Naive thymus-derived CD4-positive, alpha-beta T cell (primary cell): Measurements from ENCODE around the gene HMCN1. TPM values are rescaled to one million over a fixed set of nuclear protein-coding genes. Genes with fewer than 3 reads are reported as not detected.

Experiments
- ATAC-seq: fragments of 150-1000 bp; cut with Tn5 transposase; 2 replicates; pipeline ENCODE4 v1.10.0; 2021; ENCODE audit warnings: mild to moderate bottlenecking, moderate library complexity
- CTCF ChIA-PET: fragments of 350-600 bp; sonication (Branson Sonifier 250); formaldehyde crosslinking; loops from one replicate; lab custom pipeline; 2021; ENCODE audit warnings: antibody characterized with exemption; lab: Charles Lee
- POLR2A ChIA-PET: fragments of 350-600 bp; sonication (Branson Sonifier 250); formaldehyde crosslinking; loops from one replicate; lab custom pipeline; 2021; ENCODE audit warnings: antibody characterized with exemption, inconsistent platforms; lab: Charles Lee
- DNase-seq, 9 donors: peaks; one replicate each; pipeline versions ENCODE4 v3.0.0 to v3.0.0-alpha.2; 2020 to 2022; ENCODE audit warnings: mixed read lengths in 1 of 9
- H3K27ac ChIP-seq: one replicate; pipeline ENCODE4 v1.7.0; 2013; ENCODE audit warnings: mild to moderate bottlenecking, low read depth, low read length, moderate library complexity
- H3K27me3 ChIP-seq, 2 donors: one replicate each; pipeline ENCODE4 v1.7.0; 2013; ENCODE audit warnings: low read length in 2 of 2, mild to moderate bottlenecking in 2 of 2, moderate library complexity in 2 of 2; ENCODE audit not compliant: control insufficient read depth in 2 of 2, insufficient read depth in 2 of 2
- H3K36me3 ChIP-seq, 3 experiments: 1 replicate in 2 of 3; 2 replicates in 1 of 3; pipeline ENCODE4 v1.7.0; 2013; ENCODE audit warnings: low read length in 3 of 3, mild to moderate bottlenecking in 3 of 3, moderate library complexity in 1 of 3; ENCODE audit not compliant: insufficient read depth in 3 of 3, control insufficient read depth in 2 of 3
- H3K4me1 ChIP-seq, 2 donors: one replicate each; pipeline ENCODE4 v1.7.0; 2013; ENCODE audit warnings: low read length in 2 of 2, mild to moderate bottlenecking in 2 of 2, moderate library complexity in 1 of 2; ENCODE audit not compliant: control insufficient read depth in 2 of 2, insufficient read depth in 2 of 2
- H3K4me3 ChIP-seq: 2 replicates; pipeline ENCODE4 v1.7.0; 2013; ENCODE audit warnings: mild to moderate bottlenecking, low read length
- H3K9me3 ChIP-seq, 3 experiments: 1 replicate in 2 of 3; 2 replicates in 1 of 3; pipeline ENCODE4 v1.7.0; 2013; ENCODE audit warnings: low read length in 3 of 3; ENCODE audit not compliant: control insufficient read depth in 2 of 3
- H3K27ac Mint-ChIP-seq, 9 donors: one replicate each; pipeline ENCODE4 v1.8.0; 2020 to 2022; ENCODE audit warnings: mixed read lengths in 9 of 9, mild to moderate bottlenecking in 8 of 9, moderate library complexity in 5 of 9, inconsistent platforms in 2 of 9
- H3K27me3 Mint-ChIP-seq, 5 donors: one replicate each; pipeline ENCODE4 v1.8.0; 2021 to 2022; ENCODE audit warnings: mixed read lengths in 5 of 5, mild to moderate bottlenecking in 1 of 5
- H3K36me3 Mint-ChIP-seq, 5 donors: one replicate each; pipeline ENCODE4 v1.8.0; 2020 to 2022; ENCODE audit warnings: mixed read lengths in 5 of 5, mild to moderate bottlenecking in 3 of 5, inconsistent platforms in 1 of 5
- H3K4me1 Mint-ChIP-seq, 7 donors: one replicate each; pipeline ENCODE4 v1.8.0; 2020 to 2022; ENCODE audit warnings: mixed read lengths in 7 of 7, mild to moderate bottlenecking in 3 of 7, inconsistent platforms in 1 of 7
- H3K4me3 Mint-ChIP-seq, 10 donors: one replicate each; pipeline ENCODE4 v1.8.0; 2020 to 2022; ENCODE audit warnings: mild to moderate bottlenecking in 10 of 10, mixed read lengths in 10 of 10, moderate library complexity in 6 of 10, inconsistent platforms in 2 of 10
- H3K9me3 Mint-ChIP-seq, 11 donors: one replicate each; pipeline ENCODE4 v1.8.0; 2020 to 2022; ENCODE audit warnings: mixed read lengths in 11 of 11, mild to moderate bottlenecking in 4 of 11, inconsistent platforms in 1 of 11, moderate library complexity in 1 of 11
- intact Hi-C, 2 donors: fragments of 100-400 bp; cut with micrococcal nuclease; formaldehyde crosslinking; loops; one replicate each; pipeline ENCODE4 v1.15.1; 2023
- polyA plus RNA-seq, 2 donors: library from polyadenylated mRNA; unstranded; fragments of 300-500 nt; fragmentation: Illumina TruSeq; gene quantifications; one replicate each; pipeline ENCODE4 v1.2.3, GENCODE V29; 2021
- total RNA-seq, 6 experiments: library from RNA in 5 of 6; stranded (reverse) in 5 of 6; gene quantifications; 1 replicate in 5 of 6; 2 replicates in 1 of 6; pipeline ENCODE4 v1.2.3 and lab custom pipeline; 2021 to 2026

Gene HMCN1
- total and polyA plus RNA-seq, 7 experiments from 2014 or later, result under 0.01 to 0.19 (median 0.16) TPM; not detected in 3

DNA sequence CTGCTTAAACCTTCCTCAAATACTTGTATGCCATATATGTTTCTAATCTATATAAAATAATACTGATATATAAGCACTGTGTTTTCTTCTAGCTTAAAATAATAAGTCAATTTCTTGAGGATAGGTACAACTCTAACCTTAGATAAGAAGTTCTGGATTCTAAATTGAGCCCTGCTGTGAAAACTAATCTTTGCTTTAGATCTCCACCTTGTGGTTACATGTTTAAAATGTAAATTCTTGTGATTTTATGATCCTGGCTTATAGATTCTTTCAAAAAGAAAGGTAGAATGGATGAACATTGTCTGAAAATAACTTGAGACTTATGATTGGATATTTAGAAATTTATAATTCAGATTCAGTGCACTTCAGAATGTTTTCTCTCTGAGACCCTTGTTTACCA, 38.9 kb upstream of the HMCN1 start:
- no peaks in the 10 kb centered on the region for H3K36me3 ChIP-seq
- Mint-ChIP-seq H3K9me3 (peaks cover 0 to 8% (median 0%) of the 10 kb centered on the region in 11 donors), H3K36me3 (peaks cover 0 to 16% (median 0%) of the 10 kb centered on the region in 5 donors), H3K4me1 (peaks cover 11 to 27% (median 14%) of the 10 kb centered on the region in 7 donors), H3K27ac (peak overlapping the region in 2 of 9 donors; percentile 3 to 18), H3K27me3 (peaks cover 0 to 27% (median 13%) of the 10 kb centered on the region in 5 donors), H3K4me3 (peak overlapping the region in 1 of 10 donors; percentile 2)
- DNase-seq (peak in 3 of 9 donors; percentile 27 to 47 (median 27)), ATAC-seq (no peak)
- no peaks in the 10 kb centered on the region for H3K27me3 ChIP-seq
- H3K4me1 ChIP-seq, result peaks cover 0 to 17% of the 10 kb centered on the region in 2 donors
- intact Hi-C loops, result loop anchor here (1.0 to 10.0 kb wide), 9 partner anchors 14 to 940 kb away; partner anchors contain the start of genes EDEM3 (in 1 of the 2), IVNS1ABP (in 1 of the 2) and RNF2 (in 1 of the 2)
- H3K27ac ChIP-seq, result no peak overlapping the region
- ChIA-PET CTCF (interaction anchor here (0.5 to 2.0 kb wide), 6 partner anchors 24 to 890 kb away, joined by 3 to 15 read pairs (median 4); no protein-coding TSS in a partner anchor), POLR2A (interaction anchor here (0.9 to 2.7 kb wide), 3 partner anchors 15 to 379 kb away, joined by 4 to 15 read pairs (median 5); partner anchors contain the start of gene IVNS1ABP)
- H3K9me3 ChIP-seq, result no peaks in the 10 kb centered on the region
- no peak overlapping the region for H3K4me3 ChIP-seq

DNA sequence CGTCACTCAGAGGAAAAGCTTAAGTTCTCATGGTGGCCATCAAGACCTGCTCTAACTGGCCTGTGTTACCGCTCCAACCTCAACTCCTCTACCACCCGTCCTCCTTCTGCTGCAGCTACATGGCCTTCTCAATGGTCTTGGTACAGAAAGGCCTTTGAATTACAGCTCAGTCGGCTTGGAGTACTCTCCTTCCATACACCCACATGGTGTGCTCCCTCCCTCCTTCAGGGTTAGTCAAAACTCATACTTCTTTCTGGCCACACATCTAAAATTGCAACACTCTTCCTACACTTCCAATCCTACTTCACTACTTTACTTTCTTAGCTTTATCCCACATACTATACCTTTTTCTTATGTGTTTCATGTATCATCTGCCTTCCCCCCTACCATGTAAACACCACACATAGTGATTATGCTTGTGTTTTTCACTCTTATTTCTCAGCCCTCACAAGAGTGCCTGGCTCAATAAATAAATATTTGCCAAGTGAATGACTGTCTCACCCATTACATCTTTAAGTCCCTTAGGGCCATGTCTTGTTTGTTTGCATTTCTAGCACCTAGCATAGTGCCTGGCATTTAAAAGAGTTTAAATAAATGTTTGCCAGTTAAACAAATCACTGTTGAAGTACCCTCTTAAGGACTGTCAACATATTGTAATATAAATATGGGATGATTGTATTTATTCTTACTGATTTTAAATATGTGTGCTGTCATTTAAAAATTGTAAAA, 37.6 kb upstream of the HMCN1 start:
- Histone ChIP-seq H3K4me1 (peaks cover 0 to 17% of the 10 kb centered on the region in 2 donors), H3K36me3 (no peaks in the 10 kb centered on the region), H3K27ac (no peak overlapping the region), H3K4me3 (no peak overlapping the region), H3K27me3 (no peaks in the 10 kb centered on the region), H3K9me3 (no peaks in the 10 kb centered on the region)
- Mint-ChIP-seq H3K27me3 (peaks cover 4 to 28% (median 21%) of the 10 kb centered on the region in 5 donors), H3K4me1 (peaks cover 11 to 27% (median 19%) of the 10 kb centered on the region in 7 donors), H3K36me3 (peaks cover 0 to 16% (median 0%) of the 10 kb centered on the region in 5 donors), H3K9me3 (peaks cover 0 to 8% (median 0%) of the 10 kb centered on the region in 11 donors), H3K4me3 (no peak overlapping the region), H3K27ac (no peak overlapping the region)
- no peak for ATAC-seq
- intact Hi-C loops, result loop anchor here in 1 of 2 donors (5.0 to 10.0 kb wide), 2 partner anchors 608 to 649 kb away; partner anchors contain the start of gene RNF2
- ChIA-PET POLR2A (interaction anchor here (0.9 kb wide), 1 partner anchor 23 kb away, joined by 4 read pairs; no protein-coding TSS in a partner anchor), CTCF (interaction anchor here (0.9 to 2.0 kb wide), 4 partner anchors 26 to 891 kb away, joined by 3 to 15 read pairs (median 4); partner anchors contain the start of gene IVNS1ABP)
- no peak for DNase-seq

DNA sequence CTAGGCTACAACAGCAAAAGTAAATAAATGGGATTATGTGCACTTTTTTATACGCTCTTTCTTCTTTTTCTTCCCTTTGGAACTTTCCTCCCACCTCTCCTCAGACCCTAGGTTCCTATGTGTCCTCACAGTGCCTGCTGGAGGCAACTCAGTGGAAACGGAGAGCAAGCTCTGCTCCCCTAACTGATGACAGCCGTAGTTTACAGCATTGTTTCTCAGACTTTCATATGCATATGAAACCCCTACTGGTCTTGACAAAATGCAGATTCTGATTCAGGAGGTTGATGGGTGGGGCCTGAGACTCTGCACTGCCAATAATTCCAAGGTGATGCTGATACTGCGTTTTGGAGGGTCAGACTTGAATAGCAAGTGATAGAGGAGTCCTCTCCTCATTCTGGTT, 34.3 kb upstream of the HMCN1 start:
- Histone ChIP-seq H3K36me3 (no peaks in the 10 kb centered on the region), H3K4me3 (no peak overlapping the region), H3K4me1 (peaks cover 0 to 1% of the 10 kb centered on the region in 2 donors), H3K27me3 (no peaks in the 10 kb centered on the region), H3K9me3 (no peaks in the 10 kb centered on the region), H3K27ac (no peak overlapping the region)
- Mint-ChIP-seq H3K4me3 (no peak overlapping the region), H3K27me3 (peaks cover 7 to 30% (median 14%) of the 10 kb centered on the region in 5 donors), H3K36me3 (peaks cover 0 to 1% (median 0%) of the 10 kb centered on the region in 5 donors), H3K4me1 (peaks cover 0 to 13% (median 3%) of the 10 kb centered on the region in 7 donors), H3K27ac (no peak overlapping the region), H3K9me3 (no peaks in the 10 kb centered on the region)
- intact Hi-C loops, result loop anchor here in 1 of 2 donors (5.0 to 10.0 kb wide), 2 partner anchors 605 to 653 kb away; partner anchors contain the start of gene RNF2
- DNase-seq (no peak), ATAC-seq (no peak)
- ChIA-PET CTCF (no interaction called here), POLR2A (no interaction called here)

DNA sequence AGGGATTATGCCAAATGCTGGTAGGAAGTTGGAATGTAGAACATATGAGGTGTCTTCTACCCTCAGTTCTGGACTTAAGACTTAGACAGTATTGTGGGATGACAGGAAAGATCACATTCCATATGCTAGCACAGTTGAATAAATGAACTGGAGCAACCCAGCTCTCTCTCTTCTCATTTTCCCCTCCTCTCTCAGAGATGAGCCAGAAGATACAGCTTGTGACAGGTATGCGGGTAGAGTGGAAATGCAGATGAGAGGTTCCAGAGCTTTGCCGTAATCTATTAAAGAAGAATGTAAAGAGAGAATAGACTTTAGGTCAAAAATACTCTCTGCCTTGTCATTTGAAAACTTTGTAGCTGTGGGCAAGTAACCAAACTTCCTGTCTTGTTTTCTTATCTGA, 32.5 kb upstream of the HMCN1 start:
- H3K4me3 Mint-ChIP-seq, result no peak overlapping the region
- H3K36me3 Mint-ChIP-seq, result peaks cover 0 to 1% (median 0%) of the 10 kb centered on the region in 5 donors
- H3K4me1 Mint-ChIP-seq, result peaks cover 0 to 11% (median 0%) of the 10 kb centered on the region in 7 donors
- Histone ChIP-seq H3K4me3 (no peak overlapping the region), H3K27ac (no peak overlapping the region), H3K27me3 (no peaks in the 10 kb centered on the region), H3K9me3 (no peaks in the 10 kb centered on the region), H3K4me1 (no peaks in the 10 kb centered on the region), H3K36me3 (no peaks in the 10 kb centered on the region)
- H3K27me3 Mint-ChIP-seq, result peaks cover 7 to 33% (median 25%) of the 10 kb centered on the region in 5 donors
- CTCF ChIA-PET, result interaction anchor here (0.6 kb wide), 1 partner anchor 623 kb away, joined by 3 read pairs; no protein-coding TSS in a partner anchor
- DNase-seq (no peak), ATAC-seq (no peak)
- no peaks in the 10 kb centered on the region for H3K9me3 Mint-ChIP-seq
- intact Hi-C loops, result no loop called here
- POLR2A ChIA-PET, result interaction anchor here (0.7 kb wide), 1 partner anchor 41 kb away, joined by 4 read pairs; no protein-coding TSS in a partner anchor
- H3K27ac Mint-ChIP-seq, result no peak overlapping the region

DNA sequence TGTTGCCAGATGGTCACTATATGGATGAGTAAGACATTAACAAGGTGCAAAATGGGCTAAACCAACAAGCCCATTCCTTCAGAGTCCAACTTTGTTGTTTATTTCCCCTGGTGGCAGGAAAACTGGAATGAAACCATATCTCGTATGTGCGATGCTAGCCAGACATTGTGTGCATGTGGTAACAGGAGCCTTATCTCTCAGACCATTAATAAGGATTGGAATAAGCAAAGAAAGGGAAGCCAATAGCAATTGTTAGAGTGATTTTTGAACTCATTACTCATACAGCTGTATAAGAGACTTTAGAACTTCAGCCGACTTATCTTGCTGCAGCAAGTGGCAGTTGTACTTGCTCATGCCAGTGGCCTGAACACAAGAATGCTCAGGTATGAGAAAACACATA, 30.0 kb upstream of the HMCN1 start:
- POLR2A ChIA-PET, result no interaction called here

DNA sequence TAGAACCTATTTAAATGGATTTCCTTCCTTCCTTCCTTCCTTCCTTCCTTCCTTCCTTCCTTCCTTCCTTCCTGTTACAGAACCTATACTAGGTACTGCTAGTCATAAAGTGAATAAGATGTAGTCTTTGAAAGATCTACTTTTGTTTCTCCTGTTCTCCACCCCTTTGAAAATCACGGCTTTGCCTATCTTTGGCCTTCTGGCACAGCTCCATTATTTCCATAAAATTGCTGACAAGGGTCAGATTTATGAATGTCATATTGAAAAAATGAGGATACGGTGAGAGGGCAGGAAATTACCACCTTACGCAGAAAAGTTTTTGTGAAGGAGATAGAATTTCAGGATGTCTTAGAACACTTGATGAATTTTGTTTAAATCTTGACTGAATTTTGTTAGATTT, 18.1 kb upstream of the HMCN1 start:
- no peaks in the 10 kb centered on the region for H3K4me1 Mint-ChIP-seq
- H3K27me3 ChIP-seq, result no peaks in the 10 kb centered on the region
- H3K27me3 Mint-ChIP-seq, result peaks cover 6 to 38% (median 34%) of the 10 kb centered on the region in 5 donors
- no peak overlapping the region for H3K27ac ChIP-seq
- H3K27ac Mint-ChIP-seq, result no peak overlapping the region
- peaks cover 0 to 9% (median 1%) of the 10 kb centered on the region in 11 donors for H3K9me3 Mint-ChIP-seq
- POLR2A ChIA-PET, result no interaction called here
- no peak overlapping the region for H3K4me3 Mint-ChIP-seq
- ATAC-seq (no peak), DNase-seq (no peak)
- H3K4me1 ChIP-seq, result no peaks in the 10 kb centered on the region
- H3K36me3 Mint-ChIP-seq, result no peaks in the 10 kb centered on the region
- CTCF ChIA-PET, result no interaction called here
- H3K9me3 ChIP-seq, result no peaks in the 10 kb centered on the region
- no peak overlapping the region for H3K4me3 ChIP-seq
- intact Hi-C loops, result no loop called here
- no peaks in the 10 kb centered on the region for H3K36me3 ChIP-seq

More for the DNA sequence above, 30.0 kb upstream of the HMCN1 start:
- no peak overlapping the region for H3K27ac ChIP-seq
- H3K36me3 Mint-ChIP-seq, result peaks cover 0 to 4% (median 2%) of the 10 kb centered on the region in 5 donors
- H3K4me3 Mint-ChIP-seq, result no peak overlapping the region
- no peaks in the 10 kb centered on the region for H3K4me1 ChIP-seq
- ATAC-seq (no peak), DNase-seq (no peak)
- no peak overlapping the region for H3K4me3 ChIP-seq
- peaks cover 7 to 41% (median 30%) of the 10 kb centered on the region in 5 donors for H3K27me3 Mint-ChIP-seq
- peaks cover 0 to 5% (median 2%) of the 10 kb centered on the region in 11 donors for H3K9me3 Mint-ChIP-seq
- H3K9me3 ChIP-seq, result no peaks in the 10 kb centered on the region
- H3K36me3 ChIP-seq, result no peaks in the 10 kb centered on the region
- no peaks in the 10 kb centered on the region for H3K27me3 ChIP-seq
- H3K4me1 Mint-ChIP-seq, result peaks cover 0 to 11% (median 0%) of the 10 kb centered on the region in 7 donors
- no peak overlapping the region for H3K27ac Mint-ChIP-seq
- intact Hi-C loops, result no loop called here
- CTCF ChIA-PET, result no interaction called here
